CD14-positive monocyte (primary cell): ENCODE results near the gene MIB1. TPM values are rescaled to one million over a fixed set of nuclear protein-coding genes. Genes with fewer than 3 reads are reported as not detected.

Experiments used
- DNase-seq, 3 donors: peaks; one replicate each; pipeline ENCODE4 v3.0.0-alpha.2; 2011 to 2022
- H2AFZ ChIP-seq: 2 replicates; pipeline ENCODE4 v1.6.0; 2012; ENCODE audit warnings: mild to moderate bottlenecking, low read depth, low read length, inconsistent platforms; ENCODE audit not compliant: insufficient read depth, poor library complexity, severe bottlenecking
- H3K27ac ChIP-seq, 2 donors: 1 replicate in 1 of 2; 2 replicates in 1 of 2; pipeline ENCODE4 v1.5.1; 2012 to 2013; ENCODE audit warnings: low read length in 2 of 2, control low read depth in 1 of 2, inconsistent platforms in 1 of 2, low read depth in 1 of 2, mild to moderate bottlenecking in 1 of 2
- H3K27me3 ChIP-seq, 2 donors: one replicate each; pipeline versions ENCODE4 v1.6.0 to v1.6.1; 2011 to 2013; ENCODE audit warnings: low read length in 2 of 2; ENCODE audit not compliant: control insufficient read depth in 2 of 2, insufficient read depth in 2 of 2
- H3K36me3 ChIP-seq, 2 donors: replicated peaks in 1 of 2; 1 replicate in 1 of 2; 2 replicates in 1 of 2; pipeline versions ENCODE4 v1.5.1 to v1.6.1; 2012 to 2013; ENCODE audit warnings: low read length in 2 of 2, control low read depth in 1 of 2, inconsistent platforms in 1 of 2, mild to moderate bottlenecking in 1 of 2; ENCODE audit not compliant: insufficient read depth in 2 of 2, control insufficient read depth in 1 of 2
- H3K4me1 ChIP-seq, 2 donors: 1 replicate in 1 of 2; 2 replicates in 1 of 2; pipeline versions ENCODE4 v1.5.1 to v1.6.1; 2012 to 2013; ENCODE audit warnings: low read length in 2 of 2, control low read depth in 1 of 2, inconsistent platforms in 1 of 2, mild to moderate bottlenecking in 1 of 2, moderate library complexity in 1 of 2; ENCODE audit not compliant: insufficient read depth in 2 of 2, control insufficient read depth in 1 of 2
- H3K4me2 ChIP-seq: replicated peaks from 2 replicates; pipeline ENCODE3; 2012; ENCODE audit warnings: low read length, moderate library complexity, mild to moderate bottlenecking; ENCODE audit not compliant: poor library complexity, severe bottlenecking; ENCODE audit errors: extremely low read depth
- H3K4me3 ChIP-seq, 3 experiments: fragments of 200-600 bp in 1 of 3; sonication (generic) in 1 of 3; replicated peaks in 1 of 3; 1 replicate in 2 of 3; 2 replicates in 1 of 3; pipeline ENCODE4 v1.5.1; 2011 to 2013; ENCODE audit warnings: low read length in 3 of 3, mild to moderate bottlenecking in 3 of 3, control low read depth in 2 of 3, low read depth in 2 of 3, inconsistent platforms in 1 of 3, moderate library complexity in 1 of 3
- H3K79me2 ChIP-seq: 2 replicates; pipeline ENCODE4 v1.6.0; 2012; ENCODE audit warnings: mild to moderate bottlenecking, control low read depth, inconsistent platforms, low read length, moderate library complexity; ENCODE audit not compliant: insufficient read depth
- H3K9ac ChIP-seq: 2 replicates; pipeline ENCODE4 v1.6.0; 2017; ENCODE audit warnings: low read length, mild to moderate bottlenecking; ENCODE audit not compliant: insufficient read depth, poor library complexity, severe bottlenecking
- H3K9me3 ChIP-seq, 2 donors: replicated peaks in 1 of 2; 1 replicate in 1 of 2; 2 replicates in 1 of 2; pipeline versions ENCODE4 v1.5.1 to v1.6.1; 2012 to 2013; ENCODE audit warnings: low read length in 2 of 2, control low read depth in 1 of 2; ENCODE audit not compliant: control insufficient read depth in 1 of 2, insufficient read depth in 1 of 2
- H4K20me1 ChIP-seq: 2 replicates; pipeline ENCODE4 v1.6.0; 2012; ENCODE audit warnings: mild to moderate bottlenecking, low read length, control low read depth, moderate library complexity; ENCODE audit not compliant: insufficient read depth
- H3K27ac Mint-ChIP-seq, 7 donors: one replicate each; pipeline ENCODE4 v1.8.0; 2020; ENCODE audit warnings: mild to moderate bottlenecking in 7 of 7, mixed read lengths in 7 of 7, moderate library complexity in 6 of 7, inconsistent platforms in 2 of 7
- H3K27me3 Mint-ChIP-seq, 3 donors: one replicate each; pipeline ENCODE4 v1.8.0; 2021 to 2022; ENCODE audit warnings: low read depth in 3 of 3, mild to moderate bottlenecking in 3 of 3, mixed read lengths in 3 of 3, moderate library complexity in 3 of 3, inconsistent platforms in 1 of 3
- H3K36me3 Mint-ChIP-seq, 2 donors: one replicate each; pipeline ENCODE4 v1.8.0; 2020; ENCODE audit warnings: mixed read lengths in 2 of 2, inconsistent platforms in 1 of 2, mild to moderate bottlenecking in 1 of 2
- H3K4me1 Mint-ChIP-seq: one replicate; pipeline ENCODE4 v1.8.0; 2020; ENCODE audit warnings: mild to moderate bottlenecking, mixed read lengths
- H3K4me3 Mint-ChIP-seq, 2 donors: one replicate each; pipeline ENCODE4 v1.8.0; 2020; ENCODE audit warnings: mild to moderate bottlenecking in 2 of 2, mixed read lengths in 2 of 2, moderate library complexity in 1 of 2
- H3K9me3 Mint-ChIP-seq, 7 donors: one replicate each; pipeline ENCODE4 v1.8.0; 2020 to 2022; ENCODE audit warnings: mixed read lengths in 7 of 7, mild to moderate bottlenecking in 6 of 7, moderate library complexity in 6 of 7, inconsistent platforms in 2 of 7
- CTCF ChIP-seq: fragments of 200-600 bp; IDR thresholded peaks from one replicate; pipeline ENCODE4 v1.8.0; 2022; ENCODE audit warnings: antibody characterized with exemption, mild to moderate bottlenecking
- WGBS: methylation state at CpG from one replicate; pipeline ENCODE4 v1.1.5; 2013; ENCODE audit warnings: missing lambda C conversion rate; ENCODE audit not compliant: insufficient coverage; 5-methylcytosine and 5-hydroxymethylcytosine counted together
- intact Hi-C, 2 donors: fragments of 100-400 bp; cut with micrococcal nuclease; formaldehyde crosslinking; loops; one replicate each; pipeline versions ENCODE4 v1.15.0 to v1.15.1; 2023
- polyA plus RNA-seq, 3 donors: library from polyadenylated mRNA; depleted of rRNA in 1 of 3; unstranded in 2 of 3; stranded (reverse) in 1 of 3; fragments of 300-500 nt in 2 of 3; fragments of >200 nt in 1 of 3; fragmentation: Illumina TruSeq in 2 of 3; gene quantifications; 1 replicate in 2 of 3; 2 replicates in 1 of 3; pipeline ENCODE4 v1.2.3, GENCODE V29; 2012 to 2021

MIB1 gene
- polyA plus RNA-seq, 3 donors = 5.7 to 8.5 (median 7.8) TPM

- Histone ChIP-seq H3K79me2 (peaks cover 62% of the 10 kb centered on the region), H3K27me3 (no peaks in the 10 kb centered on the region), H3K4me3 (no peak overlapping the region), H3K4me1 (peaks cover 4 to 5% of the 10 kb centered on the region in 2 donors), H3K4me2 (no peak overlapping the region), H3K9ac (no peak overlapping the region), H2AFZ (no peak overlapping the region), H4K20me1 (peaks cover 15% of the 10 kb centered on the region), H3K27ac (peak overlapping the region in 1 of 2 donors; percentile 40), H3K9me3 (peaks cover under 1 to 2% of the 10 kb centered on the region in 2 donors), H3K36me3 (peaks cover 10 to 11% of the 10 kb centered on the region in 2 donors)
- no peak for DNase-seq
- Mint-ChIP-seq H3K4me1 (peaks cover 15% of the 10 kb centered on the region), H3K9me3 (peaks cover 0 to 5% (median 0%) of the 10 kb centered on the region in 7 donors), H3K27ac (peak overlapping the region in 3 of 7 donors; percentile 35 to 58 (median 42)), H3K27me3 (no peaks in the 10 kb centered on the region), H3K36me3 (peaks cover 10 to 11% of the 10 kb centered on the region in 2 donors), H3K4me3 (no peak overlapping the region)
- WGBS = no CpG with 5 or more reads among the region's 6 CpGs
- no peak for TF ChIP-seq CTCF
- intact Hi-C loops = no loop called here
Observed at GRCh38 chr18:21761471-21762115, 21.0 kb downstream of the MIB1 start.

- Mint-ChIP-seq H3K9me3 (peaks cover 0 to 8% (median 3%) of the 10 kb centered on the region in 7 donors), H3K4me3 (no peak overlapping the region), H3K36me3 (peaks cover 16 to 17% of the 10 kb centered on the region in 2 donors), H3K27me3 (peaks cover 0 to 1% (median 0%) of the 10 kb centered on the region in 3 donors), H3K27ac (peak overlapping the region in 1 of 7 donors; percentile 16), H3K4me1 (peaks cover 18% of the 10 kb centered on the region)
- Histone ChIP-seq H3K9ac (no peak overlapping the region), H3K27me3 (no peaks in the 10 kb centered on the region), H3K4me1 (peaks cover 4 to 5% of the 10 kb centered on the region in 2 donors), H2AFZ (no peak overlapping the region), H3K4me3 (no peak overlapping the region), H3K9me3 (peaks cover 2 to 8% of the 10 kb centered on the region in 2 donors), H3K79me2 (peaks cover 56% of the 10 kb centered on the region), H3K4me2 (no peak overlapping the region), H3K36me3 (peaks cover 17 to 18% of the 10 kb centered on the region in 2 donors), H4K20me1 (peaks cover 15% of the 10 kb centered on the region), H3K27ac (no peak overlapping the region)
- no peak for DNase-seq
- no peak for TF ChIP-seq CTCF
- intact Hi-C loops = no loop called here
Observed at GRCh38 chr18:21762181-21762772, 21.7 kb downstream of the MIB1 start.
